PC-3 (cell line): ENCODE results near the gene PTPRA.

Source experiments
- EZH2 ChIP-seq: fragments of 300-600 bp; sonication (generic); IDR thresholded peaks from one replicate; pipeline ENCODE4 v1.6.1; 2017; ENCODE audit warnings: antibody characterized with exemption, mild to moderate bottlenecking, low read length; ENCODE audit not compliant: unreplicated experiment
- EZH2phosphoT487 ChIP-seq: fragments of 300-600 bp; sonication (generic); IDR thresholded peaks from 2 replicates; pipeline ENCODE4 v1.6.1; 2018; ENCODE audit warnings: mild to moderate bottlenecking, antibody characterized with exemption, low read length, borderline replicate concordance
- TF ChIP-seq, protein P1 (sequence below): fragments of 300-600 bp; sonication (generic); conservative IDR thresholded peaks from 2 replicates; pipeline ENCODE4 v1.5.1; 2017; ENCODE audit warnings: antibody characterized with exemption, low read depth, mild to moderate bottlenecking, low read length

DNA sequence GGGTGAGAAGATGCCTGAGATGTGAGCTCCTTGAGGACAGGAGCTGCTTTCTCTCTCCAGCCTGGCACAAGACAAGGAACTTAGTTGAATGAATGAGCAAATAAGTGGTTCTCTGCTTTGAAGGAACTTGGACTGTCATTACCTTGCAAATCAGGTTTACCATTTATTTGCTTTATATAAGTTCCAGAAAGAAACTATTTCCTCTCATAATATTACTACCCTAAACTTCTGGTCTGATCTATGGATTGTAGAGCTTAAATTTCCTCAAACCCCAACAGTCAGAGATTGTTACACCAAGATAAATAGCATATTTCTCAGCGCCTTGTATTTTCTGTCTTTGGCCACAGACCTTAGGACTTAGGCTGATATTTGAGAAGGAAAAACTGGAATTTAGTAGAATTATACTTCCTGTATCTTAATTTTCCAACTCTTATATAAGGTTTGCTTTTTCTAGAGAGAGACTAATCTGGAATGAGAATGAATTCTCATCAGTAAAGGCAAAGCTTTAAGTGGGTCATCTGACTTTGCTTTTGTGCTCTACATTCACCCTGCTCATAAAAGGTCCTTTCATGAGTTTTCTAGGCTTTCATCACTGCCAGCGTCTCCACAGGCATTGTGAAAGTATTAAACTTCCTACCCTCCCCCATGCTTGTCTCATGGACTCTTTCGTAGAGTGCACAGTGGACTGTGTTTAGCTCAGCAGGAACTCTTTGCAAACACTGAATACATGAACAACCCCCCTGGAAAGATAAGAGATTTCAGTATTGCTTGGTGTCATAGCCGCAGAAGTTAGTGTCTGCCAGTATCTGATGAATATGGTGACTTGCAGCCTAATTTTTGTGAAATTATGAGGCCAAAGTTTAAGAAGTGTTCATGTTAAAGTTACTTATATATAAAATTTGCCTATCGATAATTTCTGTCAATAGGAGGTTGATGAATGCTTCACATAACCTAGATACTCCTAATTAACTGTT, 74.0 kb downstream of the PTPRA start:
- TF ChIP-seq, protein P1, sequence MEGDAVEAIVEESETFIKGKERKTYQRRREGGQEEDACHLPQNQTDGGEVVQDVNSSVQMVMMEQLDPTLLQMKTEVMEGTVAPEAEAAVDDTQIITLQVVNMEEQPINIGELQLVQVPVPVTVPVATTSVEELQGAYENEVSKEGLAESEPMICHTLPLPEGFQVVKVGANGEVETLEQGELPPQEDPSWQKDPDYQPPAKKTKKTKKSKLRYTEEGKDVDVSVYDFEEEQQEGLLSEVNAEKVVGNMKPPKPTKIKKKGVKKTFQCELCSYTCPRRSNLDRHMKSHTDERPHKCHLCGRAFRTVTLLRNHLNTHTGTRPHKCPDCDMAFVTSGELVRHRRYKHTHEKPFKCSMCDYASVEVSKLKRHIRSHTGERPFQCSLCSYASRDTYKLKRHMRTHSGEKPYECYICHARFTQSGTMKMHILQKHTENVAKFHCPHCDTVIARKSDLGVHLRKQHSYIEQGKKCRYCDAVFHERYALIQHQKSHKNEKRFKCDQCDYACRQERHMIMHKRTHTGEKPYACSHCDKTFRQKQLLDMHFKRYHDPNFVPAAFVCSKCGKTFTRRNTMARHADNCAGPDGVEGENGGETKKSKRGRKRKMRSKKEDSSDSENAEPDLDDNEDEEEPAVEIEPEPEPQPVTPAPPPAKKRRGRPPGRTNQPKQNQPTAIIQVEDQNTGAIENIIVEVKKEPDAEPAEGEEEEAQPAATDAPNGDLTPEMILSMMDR = no peak
- TF ChIP-seq EZH2 = no peak
- TF ChIP-seq EZH2phosphoT487 = no peak
